ENCODE data around the gene MYH11.
"Not testable (repeated sequence)": the region's sequence is repeated elsewhere in the genome, so short reads cannot be mapped to it uniquely, and the experiment has no call there.

The MYH11 gene

GRCh38 chr16:15874745-15875314, 18.0 kb upstream of the MYH11 start:
- DNase-seq = no peak

DNA sequence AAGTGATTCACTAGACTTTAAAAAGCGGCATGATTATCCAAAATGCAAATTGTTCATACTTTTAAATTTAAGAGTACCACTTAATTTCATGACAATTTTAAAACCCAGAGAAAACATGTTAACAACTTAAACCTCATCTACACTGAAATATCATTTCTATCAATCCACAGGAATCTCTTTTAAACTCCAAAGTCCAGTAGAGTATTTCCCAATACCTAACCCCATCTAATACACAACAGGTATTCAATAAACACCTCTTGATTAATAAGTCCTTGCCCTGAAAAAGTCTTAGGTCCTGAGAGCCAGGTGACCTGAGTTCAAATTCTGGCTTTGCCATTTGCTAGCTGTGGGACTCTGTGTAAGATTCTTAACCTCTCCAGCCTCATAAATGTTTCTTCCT, 16.9 kb upstream of the MYH11 start:
- DNase-seq = no peak

GRCh38 chr16:15873301-15873700, 16.5 kb upstream of the MYH11 start:
- DNase-seq = no peak

GRCh38 chr16:15870011-15870410, 13.2 kb upstream of the MYH11 start:
- DNase-seq = no peak

DNA sequence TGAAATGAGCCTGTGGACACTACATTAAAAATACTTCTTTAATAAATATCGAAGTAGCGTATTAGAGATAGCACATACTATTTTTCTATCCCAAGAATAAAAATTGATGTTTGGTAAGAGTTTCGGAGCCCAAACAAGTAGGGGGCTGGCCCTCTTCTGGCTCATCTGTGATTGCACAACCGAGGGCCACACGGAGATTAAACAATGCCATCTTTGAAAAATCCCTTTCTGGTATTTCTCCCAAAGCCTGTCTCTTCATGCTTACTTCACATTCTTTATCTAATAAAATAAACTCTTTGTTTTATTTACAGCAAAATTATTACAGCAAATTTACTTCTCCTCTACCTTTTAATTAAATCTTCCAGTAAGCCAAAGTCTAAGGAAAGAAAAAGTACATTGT, 9.6 kb upstream of the MYH11 start:
- no peak for DNase-seq

DNA sequence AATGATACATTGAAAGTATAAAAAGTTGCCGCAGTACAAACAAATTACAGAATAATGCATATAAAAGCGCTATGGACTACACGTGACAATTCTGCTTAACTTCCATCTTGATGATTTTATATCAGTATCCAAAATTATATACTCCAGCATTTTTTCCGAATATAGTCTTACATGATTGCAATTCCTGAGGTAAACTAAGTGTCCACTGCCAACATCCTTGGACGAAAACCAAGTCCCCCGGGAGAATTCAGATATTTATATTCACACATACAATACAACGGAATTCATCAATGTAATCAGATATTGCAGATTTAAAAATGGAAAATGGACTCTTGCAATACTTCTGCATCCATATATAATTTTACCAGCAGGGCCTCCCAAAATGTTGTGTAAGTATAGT, 8.9 kb upstream of the MYH11 start:
- no peak for DNase-seq

GRCh38 chr16:15864939-15865338, 8.1 kb upstream of the MYH11 start:
- no peak for DNase-seq

DNA sequence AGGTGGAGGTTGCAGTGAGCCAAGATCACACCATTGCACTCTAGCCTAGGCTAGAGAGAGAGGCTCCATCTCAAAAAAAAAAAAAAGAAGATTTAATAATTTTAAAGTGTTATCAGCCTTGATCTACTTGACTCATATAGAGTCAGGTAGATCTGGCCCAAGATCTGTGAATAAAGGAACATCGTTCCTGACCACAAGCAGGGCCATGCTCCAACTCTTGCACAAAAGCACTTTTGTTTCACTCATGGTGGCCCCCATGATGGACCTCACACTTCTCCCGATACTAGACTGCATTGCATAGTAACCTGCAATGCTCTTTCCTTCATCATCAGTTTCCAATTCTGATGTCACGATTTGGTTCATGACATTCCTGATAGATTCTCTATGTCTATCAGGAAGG, 5.2 kb upstream of the MYH11 start:
- no peak for DNase-seq

DNA sequence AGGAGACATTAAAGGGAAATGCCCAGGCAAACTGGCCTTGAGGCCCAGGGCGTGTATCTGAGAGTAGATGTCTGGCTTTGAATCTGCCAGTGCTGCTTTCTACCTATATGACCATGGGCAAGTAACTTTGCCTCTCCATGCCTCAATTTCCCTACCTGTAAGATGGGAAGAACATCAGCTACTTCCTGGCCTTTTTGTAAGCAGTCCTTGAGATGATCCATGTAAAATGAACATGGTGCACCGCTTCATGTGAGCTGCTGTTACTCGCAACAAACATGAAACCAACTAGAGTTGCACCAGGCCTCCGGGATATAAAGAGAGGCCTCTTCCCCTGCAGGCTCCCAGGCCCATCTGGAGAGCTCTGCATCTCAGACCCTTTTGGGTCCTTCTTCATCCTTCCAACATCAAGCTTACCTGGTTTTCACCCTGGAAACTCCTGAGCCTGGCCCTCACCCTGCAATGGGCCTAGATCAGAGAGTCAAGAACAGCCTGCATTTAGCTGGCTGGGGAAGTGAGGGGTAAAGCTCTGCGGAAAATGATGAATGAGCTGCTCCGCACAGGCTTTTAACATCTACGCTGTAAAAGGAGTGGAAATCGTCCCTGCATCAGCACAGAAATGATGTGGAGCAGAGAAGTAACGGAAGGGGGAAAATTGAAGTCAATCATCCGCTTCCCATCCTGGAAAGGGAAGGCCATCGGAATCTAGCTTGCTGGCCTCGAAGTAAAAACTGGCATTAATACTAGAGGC, 2.3 kb upstream of the MYH11 start:
- DNase-seq = no peak

GRCh38 chr16:15857724-15858560, 1.1 kb upstream of the MYH11 start:
- no peak for DNase-seq

- DNase-seq = no peak
Observed at GRCh38 chr16:15856182-15856581, 646 bp downstream of the MYH11 start.

DNA sequence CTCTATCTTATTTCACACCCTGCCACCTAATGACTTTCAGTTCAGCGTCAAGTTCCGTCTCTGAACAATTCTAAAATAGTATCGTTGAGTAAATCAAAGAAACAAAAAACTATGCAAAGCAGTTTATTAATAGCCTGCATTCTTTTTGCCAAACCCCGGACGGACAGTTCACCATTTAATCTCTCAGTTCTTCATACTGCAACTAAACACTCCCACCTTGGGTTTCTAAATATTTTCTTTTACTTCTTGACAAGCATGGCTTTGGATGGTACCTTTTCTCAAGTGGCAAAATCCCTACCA, 1.2 kb downstream of the MYH11 start:
- no peak for DNase-seq

DNA sequence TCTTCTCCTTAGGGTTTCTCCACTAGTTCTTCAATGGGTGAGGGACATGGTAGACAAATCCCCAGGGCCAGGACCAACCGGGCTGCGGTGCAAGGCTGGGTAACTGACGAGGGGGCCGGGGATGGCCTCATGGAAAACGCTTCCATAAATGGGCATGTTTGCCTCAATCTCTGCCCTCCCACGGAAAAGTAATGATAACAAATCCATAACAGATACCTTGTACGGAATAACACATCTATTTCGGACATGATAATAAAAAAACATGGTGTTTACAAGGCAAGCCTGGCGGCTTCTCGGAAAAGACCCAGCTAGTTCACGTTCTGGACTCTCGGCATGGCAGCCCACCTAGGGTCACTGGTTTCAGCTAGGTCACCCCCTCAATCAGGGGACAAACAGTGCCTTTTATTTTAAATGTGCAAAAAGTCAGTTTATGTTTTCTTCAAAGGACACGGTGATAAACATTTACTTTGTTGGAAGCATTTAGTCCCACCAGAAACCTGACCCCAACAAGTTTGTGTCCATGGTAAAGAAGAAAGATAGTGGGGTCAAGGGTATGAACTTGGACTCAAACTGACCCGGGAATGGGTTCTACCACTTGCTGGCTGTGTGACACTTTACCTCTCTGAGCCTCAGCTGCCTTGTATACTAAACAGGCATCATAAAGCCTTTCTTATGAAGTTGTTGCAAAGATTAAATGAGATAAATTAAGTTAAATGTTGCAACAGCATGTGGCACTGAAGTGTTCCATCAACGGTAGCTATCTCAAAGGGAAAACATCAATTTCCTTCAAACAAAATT, 1.7 kb downstream of the MYH11 start:
- DNase-seq = no peak

DNA sequence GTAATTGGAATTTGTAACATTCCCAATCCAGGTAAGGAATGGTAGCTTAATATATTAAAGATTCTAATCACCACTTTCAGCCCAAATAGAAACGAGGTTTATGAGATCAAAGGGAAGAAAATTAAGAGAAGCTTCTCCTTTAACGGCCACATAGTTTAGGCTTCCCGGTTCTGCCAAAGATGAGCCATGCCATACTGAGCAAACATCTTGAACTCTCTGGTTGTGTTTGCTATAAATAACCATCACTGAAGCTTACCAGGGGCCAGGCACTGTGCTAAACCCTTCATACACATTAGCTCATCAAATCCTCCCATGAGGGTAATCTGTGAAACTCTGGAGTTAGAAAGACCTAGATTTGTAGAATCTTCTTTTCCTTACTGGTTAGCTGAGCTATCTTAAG, 2.8 kb downstream of the MYH11 start:
- no peak for DNase-seq

- no peak for DNase-seq
Observed at GRCh38 chr16:15853021-15853420, 3.8 kb downstream of the MYH11 start.

DNA sequence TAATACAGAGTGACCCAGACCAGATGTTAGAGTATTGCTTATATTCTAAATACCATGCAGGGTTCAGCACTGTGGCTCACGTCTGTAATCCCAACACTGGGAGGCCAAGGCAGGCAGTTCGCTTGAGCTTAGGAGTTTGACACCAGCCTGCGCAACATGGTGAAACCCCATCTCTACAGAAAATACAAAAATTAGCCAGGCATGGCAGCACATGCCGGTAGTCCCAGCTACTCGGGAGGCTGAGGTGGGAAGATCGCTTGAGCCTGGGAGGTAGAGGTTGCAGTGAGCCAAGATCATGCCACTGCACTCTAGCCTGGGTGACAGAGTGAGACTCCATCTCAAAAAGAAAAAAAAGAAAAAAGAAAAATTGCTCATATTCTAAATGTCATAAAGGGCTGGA, 6.3 kb downstream of the MYH11 start:
- DNase-seq = not testable (repeated sequence)

- DNase-seq = no peak
Observed at GRCh38 chr16:15849209-15849981, 7.4 kb downstream of the MYH11 start.

GRCh38 chr16:15847611-15848175, 9.1 kb downstream of the MYH11 start:
- DNase-seq = no peak

DNA sequence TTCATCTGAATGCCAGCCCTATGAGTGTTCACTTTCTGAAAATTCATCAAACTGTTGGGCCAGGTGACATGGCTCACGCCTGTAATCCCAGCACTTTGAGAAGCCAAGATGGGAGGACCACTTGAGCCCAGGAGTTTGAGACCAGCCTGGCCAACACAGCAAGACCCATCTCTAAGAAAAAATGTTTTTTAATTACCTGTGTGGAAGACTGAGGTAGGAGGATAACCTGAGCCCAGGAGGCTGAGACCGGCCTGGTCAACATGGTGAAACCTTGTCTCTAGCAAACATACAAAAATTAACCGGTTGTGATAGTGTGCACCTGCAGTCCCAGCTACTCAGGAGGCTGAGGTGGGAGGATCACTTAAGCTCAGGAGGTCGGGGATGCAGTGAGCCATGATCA, 10.3 kb downstream of the MYH11 start:
- no peak for DNase-seq

DNA sequence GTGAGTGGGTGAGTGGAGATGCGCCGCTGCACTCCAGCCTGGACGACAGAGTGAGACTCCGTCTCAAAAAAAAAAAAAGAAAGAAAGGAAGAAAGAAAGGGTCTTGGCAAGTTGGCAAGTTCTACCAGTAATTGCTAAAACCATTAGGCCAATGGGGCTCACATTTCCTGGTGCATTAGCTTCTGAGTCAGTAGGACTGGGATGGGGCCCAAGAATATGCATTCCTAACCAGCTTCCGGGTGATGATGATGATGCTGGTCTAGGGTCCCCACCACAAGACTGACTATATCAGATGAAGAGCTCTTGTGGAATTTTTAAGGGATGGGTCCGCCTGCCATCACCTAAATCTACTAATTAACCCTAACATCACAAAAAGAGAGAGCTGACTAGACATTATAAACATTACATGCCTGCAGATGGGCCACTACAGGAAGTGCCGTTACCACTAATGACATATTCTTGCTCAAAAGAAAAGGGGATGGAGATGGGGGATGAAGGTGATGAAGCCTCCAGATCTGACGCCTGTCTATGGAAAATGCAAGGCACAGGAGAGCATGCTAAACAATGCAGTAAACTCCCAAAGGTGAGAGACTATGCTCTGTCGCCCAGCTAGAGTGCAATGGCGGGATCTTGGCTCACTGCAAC, 13.1 kb downstream of the MYH11 start:
- DNase-seq = no peak

DNA sequence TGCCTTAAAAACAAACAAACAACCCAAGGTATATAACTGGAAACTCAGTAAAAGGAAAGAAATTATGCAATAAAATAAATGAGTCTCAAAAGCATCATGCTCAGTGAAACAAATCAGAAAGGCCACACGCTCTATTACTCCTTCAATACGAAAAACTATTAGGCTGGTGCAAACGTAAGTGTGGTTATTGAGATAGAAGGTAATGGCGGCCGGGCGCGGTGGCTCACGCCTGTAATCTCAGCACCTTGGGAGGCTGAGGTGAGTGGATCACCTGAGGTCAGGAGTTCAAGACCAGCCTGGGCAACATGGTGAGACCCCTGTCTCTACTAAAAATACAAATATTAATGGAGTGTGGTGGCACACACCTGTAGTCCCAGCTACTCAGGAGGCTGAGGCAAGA, 17.6 kb downstream of the MYH11 start:
- not testable (repeated sequence) for DNase-seq

DNA sequence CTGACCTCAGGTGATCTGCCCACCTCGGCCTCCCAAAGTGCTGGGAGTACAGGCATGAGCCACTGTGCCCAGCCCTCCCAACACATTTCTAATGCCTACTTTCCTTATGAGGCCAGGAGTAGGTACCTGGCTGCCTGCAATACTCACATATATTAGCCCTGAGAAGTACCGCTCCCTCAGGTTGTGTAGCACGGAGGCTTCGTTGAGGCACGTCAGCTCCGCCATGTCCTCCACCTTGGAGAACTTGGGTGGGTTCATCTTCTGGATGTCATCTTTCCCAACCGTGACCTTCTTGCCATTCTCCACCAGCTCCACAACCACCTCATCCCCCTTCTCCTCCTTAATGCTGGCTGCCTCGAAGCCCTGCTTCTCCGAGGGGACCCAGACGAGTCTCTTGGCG, 19.1 kb downstream of the MYH11 start:
- DNase-seq = no peak

Data from activated CD4-positive, alpha-beta T cell treated with anti-CD3 and anti-CD28 coated beads, Interleukin-2, amount 50 U/mL, for 16 hours (primary cell).